HepG2 (cell line): ENCODE measurements around the gene SLC23A2. TPM values are rescaled to one million over a fixed set of nuclear protein-coding genes. Genes with fewer than 3 reads are reported as not detected.
A peak's percentile ranks its signal among the peaks of the same experiment; 100 is the strongest.

ENCODE experiments used
- ATAC-seq: fragments of 200-7000 bp; cut with Tn5 transposase; 3 replicates; pipeline ENCODE4 v1.9.1; 2020; ENCODE audit warnings: mild to moderate bottlenecking, moderate library complexity
- BruUV-seq: library from RNA; stranded (reverse); fragments of 400-500 nt; replicated peaks from 2 replicates; lab custom pipeline; 2021; lab: Mats Ljungman, UMichigan
- CTCF ChIA-PET: fragments of 300-600 bp; formaldehyde crosslinking; extraction: SDS; loops from one replicate; lab custom pipeline; 2021; ENCODE audit warnings: low total read pairs, inconsistent platforms, low intra/inter-chr PET ratio; lab: Yijun Ruan, JAX
- POLR2A ChIA-PET: fragments of 350-600 bp; sonication (Branson Sonifier 250); formaldehyde crosslinking; loops from one replicate; lab custom pipeline; 2020; ENCODE audit warnings: antibody characterized with exemption, inconsistent platforms; lab: Yijun Ruan, JAX
- DNase-seq: peaks from one replicate; pipeline ENCODE4 v3.0.0-alpha.2; 2015; ENCODE audit warnings: low spot score
- FAIRE-seq: peaks from 3 replicates; lab custom pipeline; 2011; peaks lifted over from hg19 to GRCh38; lab: Jason Lieb, UNC
- H2AFZ ChIP-seq: one replicate; pipeline ENCODE4 v1.6.1; 2011; ENCODE audit warnings: low read length, inconsistent platforms
- H3K27ac ChIP-seq: fragments of 300-600 bp; 3 replicates; pipeline ENCODE4 v1.8.0; 2011; ENCODE audit warnings: mixed run types, mild to moderate bottlenecking, mixed read lengths, low read length, inconsistent platforms; ENCODE audit not compliant: insufficient read depth; ENCODE audit errors: extremely low read length
- H3K27me3 ChIP-seq, 2 experiments: fragments of 200-600 bp in 1 of 2; 2 replicates in 1 of 2; 3 replicates in 1 of 2; pipeline versions ENCODE4 v1.6.0 to v1.8.0; 2011; ENCODE audit warnings: low read length in 2 of 2, mild to moderate bottlenecking in 2 of 2, moderate library complexity in 2 of 2, inconsistent platforms in 1 of 2; ENCODE audit not compliant: insufficient read depth in 2 of 2, control insufficient read depth in 1 of 2
- H3K36me3 ChIP-seq, 2 experiments: fragments of 200-600 bp in 1 of 2; replicated peaks in 1 of 2; 2 replicates in 1 of 2; 3 replicates in 1 of 2; pipeline versions ENCODE4 v1.5.1 to v1.8.0; 2011; ENCODE audit warnings: low read length in 2 of 2, inconsistent platforms in 1 of 2; ENCODE audit not compliant: insufficient read depth in 2 of 2, control insufficient read depth in 1 of 2
- H3K4me1 ChIP-seq: 2 replicates; pipeline ENCODE4 v1.5.1; 2012; ENCODE audit warnings: low read length, inconsistent platforms; ENCODE audit not compliant: insufficient read depth
- H3K4me2 ChIP-seq: 2 replicates; pipeline ENCODE4 v1.6.0; 2011; ENCODE audit warnings: low read depth, low read length, inconsistent platforms
- H3K4me3 ChIP-seq, 3 experiments: fragments of 200-600 bp in 1 of 3; sonication (generic), shearing (Covaris generic) in 1 of 3; replicated peaks in 1 of 3; 2 replicates each; pipeline ENCODE4 v1.5.1; 2011 to 2016; ENCODE audit warnings: low read length in 3 of 3, inconsistent platforms in 2 of 3, low read depth in 2 of 3, mild to moderate bottlenecking in 2 of 3, control low read depth in 1 of 3, mixed read lengths in 1 of 3; ENCODE audit not compliant: insufficient read depth in 1 of 3
- H3K79me2 ChIP-seq: one replicate; pipeline ENCODE4 v1.6.1; 2011; ENCODE audit warnings: low read length, inconsistent platforms; ENCODE audit not compliant: insufficient read depth
- H3K9ac ChIP-seq: 2 replicates; pipeline ENCODE4 v1.6.0; 2011; ENCODE audit warnings: mild to moderate bottlenecking, low read depth, low read length, inconsistent platforms; ENCODE audit not compliant: insufficient read depth
- H3K9me3 ChIP-seq: 2 replicates; pipeline ENCODE4 v1.5.1; 2012; ENCODE audit warnings: mild to moderate bottlenecking, low read length
- H4K20me1 ChIP-seq: 2 replicates; pipeline ENCODE4 v1.6.0; 2011; ENCODE audit warnings: inconsistent platforms, mild to moderate bottlenecking, low read length, moderate library complexity; ENCODE audit not compliant: insufficient read depth
- ADNP ChIP-seq: sonication (generic); formaldehyde crosslinking; IDR thresholded peaks from 2 replicates; pipeline ENCODE4 v1.4.0; 2020; ENCODE audit warnings: missing genetic modification reagents
- ELF4 ChIP-seq: sonication (generic); formaldehyde crosslinking; IDR thresholded peaks from 2 replicates; pipeline ENCODE4 v1.5.0; 2020; ENCODE audit warnings: missing genetic modification reagents, mild to moderate bottlenecking, moderate library complexity, borderline replicate concordance
- HNRNPH1 ChIP-seq: fragments of 200-400 bp; formaldehyde crosslinking; optimal IDR thresholded peaks from 2 replicates; pipeline ENCODE3; 2017; ENCODE audit warnings: mild to moderate bottlenecking, low read depth, low read length
- MAFK ChIP-seq, 2 experiments: IDR thresholded peaks in 1 of 2; conservative IDR thresholded peaks in 1 of 2; 2 replicates each; pipeline ENCODE4 v1.6.1; 2011; ENCODE audit warnings: improper control_type of control experiment in 2 of 2, low read length in 2 of 2
- NAIF1 ChIP-seq: sonication (generic); formaldehyde crosslinking; IDR thresholded peaks from 2 replicates; pipeline ENCODE4 v1.5.0; 2020; ENCODE audit warnings: mild to moderate bottlenecking, missing genetic modification reagents, borderline replicate concordance
- NCOA2 ChIP-seq: sonication (generic); formaldehyde crosslinking; IDR thresholded peaks from 2 replicates; pipeline ENCODE4 v1.8.0; 2022; ENCODE audit warnings: inconsistent platforms
- NFE2L2 ChIP-seq: fragments of 150-350 bp; IDR thresholded peaks from 2 replicates; pipeline ENCODE4 v1.6.1; 2014; ENCODE audit warnings: low read length
- NFIC ChIP-seq: IDR thresholded peaks from 2 replicates; pipeline ENCODE4 v1.6.1; 2012; ENCODE audit warnings: mild to moderate bottlenecking, low read length, inconsistent platforms
- NR2C2 ChIP-seq: sonication (generic); formaldehyde crosslinking; IDR thresholded peaks from 2 replicates; pipeline ENCODE4 v1.4.0; 2020; ENCODE audit warnings: missing genetic modification reagents, mild to moderate bottlenecking, moderate library complexity, borderline replicate concordance
- SAP130 ChIP-seq: IDR thresholded peaks from 2 replicates; pipeline ENCODE4 v1.6.1; 2016; ENCODE audit warnings: low read depth
- ZNF383 ChIP-seq: sonication (generic); formaldehyde crosslinking; IDR thresholded peaks from 2 replicates; pipeline ENCODE4 v1.4.0; 2020; ENCODE audit warnings: missing genetic modification reagents, mild to moderate bottlenecking, borderline replicate concordance
- ZNF44 ChIP-seq: sonication (generic); formaldehyde crosslinking; IDR thresholded peaks from 2 replicates; pipeline ENCODE4 v1.5.1; 2020; ENCODE audit warnings: mild to moderate bottlenecking, missing genetic modification reagents
- ZNF510 ChIP-seq: sonication (generic); formaldehyde crosslinking; IDR thresholded peaks from 2 replicates; pipeline ENCODE4 v1.4.0; 2020; ENCODE audit warnings: low read depth, mild to moderate bottlenecking, missing genetic modification reagents
- ZNF749 ChIP-seq: sonication (generic); formaldehyde crosslinking; IDR thresholded peaks from 2 replicates; pipeline ENCODE4 v1.8.0; 2022; ENCODE audit warnings: mild to moderate bottlenecking, missing genetic modification reagents, moderate library complexity, borderline replicate concordance
- WGBS: methylation state at CpG from one replicate; pipeline ENCODE4 v1.1.6; 2017; ENCODE audit warnings: low lambda C conversion rate; 5-methylcytosine and 5-hydroxymethylcytosine counted together
- in situ Hi-C: cut with HindIII; loops from 2 replicates; pipeline ENCODE4 v1.10.0; 2017; ENCODE audit warnings: low pct_unique_long_range_greater_than_20kb; ENCODE audit not compliant: extremely low pct_ligation_motif_present
- intact Hi-C: fragments of 100-400 bp; cut with micrococcal nuclease; formaldehyde crosslinking; loops from one replicate; pipeline ENCODE4 v1.10.0; 2022; ENCODE audit not compliant: unreplicated experiment
- polyA plus RNA-seq, 8 experiments: library from polyadenylated mRNA; depleted of rRNA in 3 of 8; stranded (reverse) in 7 of 8; unstranded in 1 of 8; fragments of >200 nt; fragmentation: Illumina TruSeq in 4 of 8; extraction: Trizol in 4 of 8; gene quantifications; 2 replicates each; pipeline versions ENCODE4 v1.2.1 to v1.2.3, GENCODE V29; 2011 to 2016; ENCODE audit warnings: low read depth in 4 of 8, missing spikeins in 1 of 8, mixed read lengths in 1 of 8; ENCODE audit not compliant: insufficient read depth in 1 of 8
- total RNA-seq, 5 experiments: library from RNA; depleted of rRNA; stranded (reverse); fragments of >200 nt; fragmentation: Illumina TruSeq; extraction: Trizol; gene quantifications; 2 replicates each; pipeline ENCODE4 v1.2.3, GENCODE V29; 2016; ENCODE audit warnings: low read depth in 1 of 5
- TF ChIP-seq, protein P1 (sequence below), 2 experiments: IDR thresholded peaks; 2 replicates each; pipeline ENCODE4 v1.6.1; 2011 to 2012; ENCODE audit warnings: low read length in 2 of 2, borderline replicate concordance in 1 of 2, low read depth in 1 of 2, mild to moderate bottlenecking in 1 of 2, moderate library complexity in 1 of 2
- TF ChIP-seq, protein P2 (sequence below): sonication (generic); formaldehyde crosslinking; IDR thresholded peaks from 2 replicates; pipeline ENCODE4 v1.4.0; 2020; ENCODE audit warnings: mild to moderate bottlenecking, missing genetic modification reagents
- TF ChIP-seq, protein P3 (sequence below): IDR thresholded peaks from 2 replicates; pipeline ENCODE4 v1.6.1; 2018; ENCODE audit warnings: missing genetic modification reagents, mild to moderate bottlenecking, missing compliant biosample characterization
- TF ChIP-seq, protein P4 (sequence below): sonication (generic); formaldehyde crosslinking; IDR thresholded peaks from 2 replicates; pipeline ENCODE4 v1.8.0; 2022; ENCODE audit warnings: mild to moderate bottlenecking, missing genetic modification reagents

Gene SLC23A2
- total and polyA plus RNA-seq, 2 of the 13 experiments (the other 11 are each of a cell fraction or from before 2014, with no cell fraction given): 42.2 to 51.2 TPM

DNA sequence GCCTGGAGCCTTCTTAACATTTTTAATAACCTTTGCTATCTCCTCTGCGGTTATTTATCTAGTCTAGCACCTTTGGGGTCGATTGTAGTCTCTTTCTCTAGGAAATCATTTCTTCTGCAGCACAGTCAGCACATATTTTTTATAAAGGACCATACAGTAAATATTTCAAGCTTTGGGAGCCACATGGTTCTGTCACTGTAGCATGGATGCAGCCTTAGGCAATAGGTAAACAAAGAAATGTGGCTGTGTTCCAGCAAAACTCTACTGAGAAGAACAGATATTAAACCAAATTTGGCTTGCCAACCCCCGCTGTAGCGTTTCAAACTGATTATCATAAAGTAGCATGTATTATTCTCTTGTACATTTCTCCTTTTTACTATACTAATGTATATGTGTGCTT lies 95.7 kb downstream of the SLC23A2 start:
- peaks cover 19 to 40% of the 10 kb centered on the region in 2 experiments for H3K36me3 ChIP-seq
- whole genome bisulfite sequencing: 62% methylated on average over 4 of the region's 4 CpGs
- H3K4me1 ChIP-seq: peaks cover 48% of the 10 kb centered on the region
- H4K20me1 ChIP-seq: no peaks in the 10 kb centered on the region
- in situ Hi-C loops: no loop called here
- ChIA-PET CTCF (no interaction called here), POLR2A (no interaction called here)
- H3K4me2 ChIP-seq: no peak overlapping the region
- DNase-seq (peak; percentile 69), ATAC-seq (peak; percentile 44), FAIRE-seq (no peak)
- intact Hi-C loops: no loop called here
- no peak overlapping the region for H3K4me3 ChIP-seq
- BruUV-seq: no TSS peak
- H2AFZ ChIP-seq: no peak overlapping the region
- H3K27ac ChIP-seq: peak overlapping the region; percentile 9
- no peaks in the 10 kb centered on the region for H3K27me3 ChIP-seq
- H3K9me3 ChIP-seq: no peaks in the 10 kb centered on the region
- H3K9ac ChIP-seq: no peak overlapping the region
- peaks cover 6% of the 10 kb centered on the region for H3K79me2 ChIP-seq
- peak; percentile 53; the same call in 1 of the 2 replicates for TF ChIP-seq ZNF510 (CRISPR knock-in tag)
- TF ChIP-seq NFE2L2: no peak
- 0 out of 2 replicates have a peak, but pooled peaks have one; percentile 54 for TF ChIP-seq NFIC
- TF ChIP-seq NCOA2 (CRISPR knock-in tag): 0 out of 2 replicates have a peak, but pooled peaks have one; percentile 7
- peak; percentile 54 to 70 for TF ChIP-seq MAFK (conservative IDR thresholded peaks at IDR 0.05 in 1 of 2, IDR thresholded peaks at IDR 0.05 in 1 of 2; ENCODE audit: low read length in 2 of 2)
- no peak for TF ChIP-seq ZNF383 (CRISPR knock-in tag)
- TF ChIP-seq NR2C2: 0 out of 2 replicates have a peak, but pooled peaks have one; percentile 25
- TF ChIP-seq, protein P1, sequence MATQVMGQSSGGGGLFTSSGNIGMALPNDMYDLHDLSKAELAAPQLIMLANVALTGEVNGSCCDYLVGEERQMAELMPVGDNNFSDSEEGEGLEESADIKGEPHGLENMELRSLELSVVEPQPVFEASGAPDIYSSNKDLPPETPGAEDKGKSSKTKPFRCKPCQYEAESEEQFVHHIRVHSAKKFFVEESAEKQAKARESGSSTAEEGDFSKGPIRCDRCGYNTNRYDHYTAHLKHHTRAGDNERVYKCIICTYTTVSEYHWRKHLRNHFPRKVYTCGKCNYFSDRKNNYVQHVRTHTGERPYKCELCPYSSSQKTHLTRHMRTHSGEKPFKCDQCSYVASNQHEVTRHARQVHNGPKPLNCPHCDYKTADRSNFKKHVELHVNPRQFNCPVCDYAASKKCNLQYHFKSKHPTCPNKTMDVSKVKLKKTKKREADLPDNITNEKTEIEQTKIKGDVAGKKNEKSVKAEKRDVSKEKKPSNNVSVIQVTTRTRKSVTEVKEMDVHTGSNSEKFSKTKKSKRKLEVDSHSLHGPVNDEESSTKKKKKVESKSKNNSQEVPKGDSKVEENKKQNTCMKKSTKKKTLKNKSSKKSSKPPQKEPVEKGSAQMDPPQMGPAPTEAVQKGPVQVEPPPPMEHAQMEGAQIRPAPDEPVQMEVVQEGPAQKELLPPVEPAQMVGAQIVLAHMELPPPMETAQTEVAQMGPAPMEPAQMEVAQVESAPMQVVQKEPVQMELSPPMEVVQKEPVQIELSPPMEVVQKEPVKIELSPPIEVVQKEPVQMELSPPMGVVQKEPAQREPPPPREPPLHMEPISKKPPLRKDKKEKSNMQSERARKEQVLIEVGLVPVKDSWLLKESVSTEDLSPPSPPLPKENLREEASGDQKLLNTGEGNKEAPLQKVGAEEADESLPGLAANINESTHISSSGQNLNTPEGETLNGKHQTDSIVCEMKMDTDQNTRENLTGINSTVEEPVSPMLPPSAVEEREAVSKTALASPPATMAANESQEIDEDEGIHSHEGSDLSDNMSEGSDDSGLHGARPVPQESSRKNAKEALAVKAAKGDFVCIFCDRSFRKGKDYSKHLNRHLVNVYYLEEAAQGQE (IDR thresholded peaks at IDR 0.05; ENCODE audit: borderline replicate concordance in 1 of 2, low read depth in 1 of 2, low read length in 2 of 2): no peak
- TF ChIP-seq, protein P2, sequence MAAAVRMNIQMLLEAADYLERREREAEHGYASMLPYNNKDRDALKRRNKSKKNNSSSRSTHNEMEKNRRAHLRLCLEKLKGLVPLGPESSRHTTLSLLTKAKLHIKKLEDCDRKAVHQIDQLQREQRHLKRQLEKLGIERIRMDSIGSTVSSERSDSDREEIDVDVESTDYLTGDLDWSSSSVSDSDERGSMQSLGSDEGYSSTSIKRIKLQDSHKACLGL: no peak
- TF ChIP-seq, protein P3, sequence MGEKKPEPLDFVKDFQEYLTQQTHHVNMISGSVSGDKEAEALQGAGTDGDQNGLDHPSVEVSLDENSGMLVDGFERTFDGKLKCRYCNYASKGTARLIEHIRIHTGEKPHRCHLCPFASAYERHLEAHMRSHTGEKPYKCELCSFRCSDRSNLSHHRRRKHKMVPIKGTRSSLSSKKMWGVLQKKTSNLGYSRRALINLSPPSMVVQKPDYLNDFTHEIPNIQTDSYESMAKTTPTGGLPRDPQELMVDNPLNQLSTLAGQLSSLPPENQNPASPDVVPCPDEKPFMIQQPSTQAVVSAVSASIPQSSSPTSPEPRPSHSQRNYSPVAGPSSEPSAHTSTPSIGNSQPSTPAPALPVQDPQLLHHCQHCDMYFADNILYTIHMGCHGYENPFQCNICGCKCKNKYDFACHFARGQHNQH (CRISPR knock-in tag): 0 out of 2 replicates have a peak, but pooled peaks have one; percentile 0
- TF ChIP-seq HNRNPH1: no peak
- TF ChIP-seq ADNP (CRISPR knock-in tag): no peak
- peak; percentile 47; the same call in 1 of the 2 replicates for TF ChIP-seq ELF4 (CRISPR knock-in tag)
- peak; percentile 77 for TF ChIP-seq SAP130 (CRISPR knock-in tag)
- TF ChIP-seq ZNF749 (CRISPR knock-in tag): peak; percentile 39; the same call in 1 of the 2 replicates
- 0 out of 2 replicates have a peak, but pooled peaks have one; percentile 27 for TF ChIP-seq ZNF44 (CRISPR knock-in tag)
- no peak for TF ChIP-seq NAIF1 (CRISPR knock-in tag)
- TF ChIP-seq, protein P4, sequence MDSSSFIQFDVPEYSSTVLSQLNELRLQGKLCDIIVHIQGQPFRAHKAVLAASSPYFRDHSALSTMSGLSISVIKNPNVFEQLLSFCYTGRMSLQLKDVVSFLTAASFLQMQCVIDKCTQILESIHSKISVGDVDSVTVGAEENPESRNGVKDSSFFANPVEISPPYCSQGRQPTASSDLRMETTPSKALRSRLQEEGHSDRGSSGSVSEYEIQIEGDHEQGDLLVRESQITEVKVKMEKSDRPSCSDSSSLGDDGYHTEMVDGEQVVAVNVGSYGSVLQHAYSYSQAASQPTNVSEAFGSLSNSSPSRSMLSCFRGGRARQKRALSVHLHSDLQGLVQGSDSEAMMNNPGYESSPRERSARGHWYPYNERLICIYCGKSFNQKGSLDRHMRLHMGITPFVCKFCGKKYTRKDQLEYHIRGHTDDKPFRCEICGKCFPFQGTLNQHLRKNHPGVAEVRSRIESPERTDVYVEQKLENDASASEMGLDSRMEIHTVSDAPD (CRISPR knock-in tag): no peak
